ENCODE data around the gene GTF2F2.

GTF2F2 gene

DNA sequence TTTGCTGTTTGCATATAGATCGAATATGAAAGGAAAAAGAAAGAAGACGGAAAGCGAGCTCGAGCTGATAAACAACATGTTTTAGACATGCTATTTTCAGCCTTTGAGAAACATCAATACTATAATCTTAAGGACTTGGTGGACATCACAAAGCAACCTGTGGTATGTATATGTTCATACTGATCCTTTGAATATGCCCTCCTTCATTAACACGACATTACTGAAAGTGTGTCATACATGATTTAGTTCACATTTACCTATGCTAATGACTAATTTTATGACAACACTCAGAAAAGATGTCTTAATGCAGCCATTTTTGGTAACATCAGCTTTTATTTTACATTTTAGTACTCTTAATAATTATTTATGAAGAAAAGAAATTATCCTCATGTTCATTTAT is 146.9 kb downstream of the GTF2F2 start:
- TF ChIP-seq, protein P1, sequence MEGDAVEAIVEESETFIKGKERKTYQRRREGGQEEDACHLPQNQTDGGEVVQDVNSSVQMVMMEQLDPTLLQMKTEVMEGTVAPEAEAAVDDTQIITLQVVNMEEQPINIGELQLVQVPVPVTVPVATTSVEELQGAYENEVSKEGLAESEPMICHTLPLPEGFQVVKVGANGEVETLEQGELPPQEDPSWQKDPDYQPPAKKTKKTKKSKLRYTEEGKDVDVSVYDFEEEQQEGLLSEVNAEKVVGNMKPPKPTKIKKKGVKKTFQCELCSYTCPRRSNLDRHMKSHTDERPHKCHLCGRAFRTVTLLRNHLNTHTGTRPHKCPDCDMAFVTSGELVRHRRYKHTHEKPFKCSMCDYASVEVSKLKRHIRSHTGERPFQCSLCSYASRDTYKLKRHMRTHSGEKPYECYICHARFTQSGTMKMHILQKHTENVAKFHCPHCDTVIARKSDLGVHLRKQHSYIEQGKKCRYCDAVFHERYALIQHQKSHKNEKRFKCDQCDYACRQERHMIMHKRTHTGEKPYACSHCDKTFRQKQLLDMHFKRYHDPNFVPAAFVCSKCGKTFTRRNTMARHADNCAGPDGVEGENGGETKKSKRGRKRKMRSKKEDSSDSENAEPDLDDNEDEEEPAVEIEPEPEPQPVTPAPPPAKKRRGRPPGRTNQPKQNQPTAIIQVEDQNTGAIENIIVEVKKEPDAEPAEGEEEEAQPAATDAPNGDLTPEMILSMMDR (IDR thresholded peaks at IDR 0.05; ENCODE audit: low read depth, low read length), result no peak
- in situ Hi-C loops (cut with HindIII; ENCODE audit: low sequenced_read_pairs), result no loop called here
- no peak for DNase-seq (ENCODE audit: low read depth, low spot score)

DNA sequence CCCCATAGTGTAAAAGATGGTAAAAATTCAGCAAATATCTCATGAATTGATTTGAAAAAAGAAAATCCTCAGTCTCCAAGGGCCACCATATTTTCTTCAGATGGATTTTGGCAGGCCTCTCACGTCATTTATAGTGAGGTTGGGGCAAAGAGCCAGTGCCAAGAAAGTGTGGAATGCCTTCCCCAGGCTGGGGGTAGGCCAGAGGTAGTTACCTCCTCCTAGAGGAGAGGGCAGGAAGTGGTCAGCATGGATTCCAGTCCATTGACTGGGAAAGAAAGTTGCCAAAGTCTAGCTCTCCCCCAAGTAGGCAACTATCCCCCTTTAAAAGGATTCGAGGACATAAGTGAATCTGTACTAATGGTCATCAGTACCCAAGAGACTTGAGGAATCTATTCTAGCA is 148.9 kb downstream of the GTF2F2 start:
- in situ Hi-C loops (cut with HindIII; ENCODE audit: low sequenced_read_pairs), result no loop called here
- TF ChIP-seq, protein P1 (IDR thresholded peaks at IDR 0.05; ENCODE audit: low read depth, low read length), result no peak
- DNase-seq (ENCODE audit: low read depth, low spot score), result peak; percentile 44
- no peak overlapping the region for H3K4me3 ChIP-seq (ENCODE audit: low read depth, low read length)

More for the DNA sequence above, 146.9 kb downstream of the GTF2F2 start:
- no peak overlapping the region for H3K4me3 ChIP-seq (ENCODE audit: low read depth, low read length)

DNA sequence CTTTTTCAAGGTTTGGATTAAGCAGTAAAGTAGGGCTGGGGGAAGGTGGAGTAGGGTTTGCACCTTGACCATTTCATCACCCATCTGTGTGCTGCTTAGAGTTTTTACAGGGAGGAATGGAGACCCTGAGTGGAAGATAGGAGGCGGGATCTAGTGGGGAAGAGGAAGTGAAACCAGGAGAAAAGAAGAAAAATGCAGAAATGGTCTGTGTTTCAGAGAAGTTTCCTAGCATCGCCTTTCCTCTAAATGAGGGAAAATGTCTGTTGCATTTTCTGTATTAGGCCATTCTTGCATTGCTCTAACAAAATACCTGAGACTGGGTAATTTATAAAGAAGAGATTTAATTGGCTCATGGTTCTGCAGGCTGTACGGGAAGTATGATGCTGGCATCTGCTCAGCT is 156.6 kb downstream of the GTF2F2 start:
- no peak overlapping the region for H3K4me3 ChIP-seq (ENCODE audit: low read depth, low read length)
- TF ChIP-seq, protein P1 (IDR thresholded peaks at IDR 0.05; ENCODE audit: low read depth, low read length), result no peak
- no peak for DNase-seq (ENCODE audit: low read depth, low spot score)
- in situ Hi-C loops (cut with HindIII; ENCODE audit: low sequenced_read_pairs), result no loop called here

DNA sequence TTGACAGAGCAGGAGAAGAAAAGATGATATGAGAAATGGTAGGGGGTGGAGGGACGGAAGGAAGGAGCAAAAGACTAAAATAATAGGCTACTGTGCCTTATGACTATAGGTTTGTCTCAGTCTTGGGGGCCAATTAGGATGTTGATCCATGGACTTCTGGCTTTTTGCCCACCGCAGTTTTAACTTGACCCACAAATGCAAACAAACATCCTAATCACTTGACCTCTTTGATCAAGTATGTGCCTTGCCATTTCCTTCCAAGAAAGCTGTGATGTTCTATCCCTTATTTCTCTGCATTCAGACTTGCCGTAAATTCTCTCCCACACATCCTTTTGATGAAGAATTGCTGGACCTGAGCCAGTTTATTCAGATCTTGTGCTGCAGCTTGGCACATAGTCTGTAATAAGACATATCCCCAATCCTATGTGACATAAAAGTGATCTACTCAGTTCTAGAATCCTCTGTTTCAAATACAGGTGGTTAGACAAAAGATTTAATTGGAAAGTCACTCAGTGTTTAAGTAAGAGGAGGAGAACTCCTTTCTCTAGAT is 157.9 kb downstream of the GTF2F2 start:
- TF ChIP-seq, protein P1 (IDR thresholded peaks at IDR 0.05; ENCODE audit: low read depth, low read length), result no peak
- no peak for DNase-seq (ENCODE audit: low read depth, low spot score)
- in situ Hi-C loops (cut with HindIII; ENCODE audit: low sequenced_read_pairs), result no loop called here
- no peak overlapping the region for H3K4me3 ChIP-seq (ENCODE audit: low read depth, low read length)

DNA sequence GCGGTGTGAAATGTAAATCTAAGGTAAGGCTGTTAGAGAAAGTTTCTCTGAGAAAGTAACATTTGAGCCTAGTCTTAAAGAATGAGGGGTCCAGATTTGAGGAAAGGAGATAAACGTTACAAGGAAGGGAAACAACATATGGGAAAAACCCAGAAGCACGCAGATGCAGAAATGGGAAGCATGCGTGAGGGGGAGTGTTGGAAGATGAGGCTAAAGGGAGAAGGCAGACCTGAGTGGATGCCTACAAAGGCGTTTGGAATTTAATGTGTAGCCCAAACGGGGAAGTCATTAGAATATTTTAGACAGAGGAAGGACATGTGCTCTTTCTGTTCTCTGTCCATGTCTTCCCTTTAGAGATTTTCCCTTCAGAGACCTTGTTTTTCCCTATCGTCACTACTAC is 159.7 kb downstream of the GTF2F2 start:
- TF ChIP-seq, protein P1 (IDR thresholded peaks at IDR 0.05; ENCODE audit: low read depth, low read length), result no peak
- no peak overlapping the region for H3K4me3 ChIP-seq (ENCODE audit: low read depth, low read length)
- no peak for DNase-seq (ENCODE audit: low read depth, low spot score)
- in situ Hi-C loops (cut with HindIII; ENCODE audit: low sequenced_read_pairs), result no loop called here

DNA sequence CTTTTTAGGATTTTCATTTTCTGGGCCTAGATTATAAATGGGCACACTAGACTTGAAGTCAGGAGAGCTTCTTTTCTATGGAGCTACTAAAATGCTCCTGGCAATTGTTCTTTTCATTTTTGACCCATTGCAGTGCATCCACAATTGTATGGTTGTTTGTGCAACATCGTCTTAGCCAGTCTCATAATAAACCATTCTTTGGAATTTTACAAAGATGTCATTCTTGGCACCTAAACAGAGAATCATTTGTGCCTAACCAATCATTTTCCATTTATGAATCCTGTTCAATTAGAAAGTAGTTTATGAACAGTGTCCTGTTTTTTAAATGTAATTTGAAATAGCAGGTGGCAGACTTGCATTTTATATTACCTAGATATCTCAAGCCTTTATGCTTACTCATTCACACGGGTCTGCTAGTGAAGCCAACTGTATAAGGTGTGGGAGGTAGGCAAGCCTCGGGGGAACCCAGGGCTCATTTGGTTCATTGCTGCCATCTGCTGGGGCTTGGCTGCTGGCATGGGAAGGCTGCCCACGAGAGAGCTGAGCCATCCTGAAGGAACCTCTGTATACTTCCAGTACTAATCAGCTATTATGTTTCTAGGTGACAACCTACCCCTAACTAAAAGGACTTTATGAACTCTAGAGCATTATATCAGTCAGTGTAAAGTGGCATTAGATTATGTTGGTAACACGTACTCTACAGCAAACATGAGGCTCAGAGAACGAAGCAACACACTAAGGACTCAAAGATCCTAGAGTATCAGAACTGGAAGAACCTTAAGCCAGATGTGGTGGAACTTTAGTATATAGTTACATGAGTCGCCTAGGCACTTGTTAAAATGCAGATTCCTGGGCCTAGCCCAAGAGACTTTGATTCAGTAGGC is 160.7 kb downstream of the GTF2F2 start:
- TF ChIP-seq, protein P1 (IDR thresholded peaks at IDR 0.05; ENCODE audit: low read depth, low read length), result peak; percentile 93
- peak; percentile 83 for DNase-seq (ENCODE audit: low read depth, low spot score)
- in situ Hi-C loops (cut with HindIII; ENCODE audit: low sequenced_read_pairs), result no loop called here
- no peak overlapping the region for H3K4me3 ChIP-seq (ENCODE audit: low read depth, low read length)
